WTC11 (cell line): Measurements from ENCODE around the gene NFATC2.

Source experiments
- CREB1 ChIP-seq: sonication (generic); formaldehyde crosslinking; IDR thresholded peaks from 2 replicates; pipeline ENCODE4 v1.8.0; 2023; ENCODE audit warnings: mild to moderate bottlenecking, missing genetic modification reagents
- FOXK1 ChIP-seq: sonication (generic); formaldehyde crosslinking; IDR thresholded peaks from 2 replicates; pipeline ENCODE4 v1.8.0; 2022; ENCODE audit warnings: mild to moderate bottlenecking, moderate library complexity, missing genetic modification reagents
- GRHL2 ChIP-seq: fragments of 250-450 bp; sonication (Bioruptor Pico); IDR thresholded peaks from 2 replicates; pipeline ENCODE4 v1.8.0; 2022; ENCODE audit warnings: mild to moderate bottlenecking, moderate library complexity; ENCODE audit not compliant: insufficient replicate concordance, severe bottlenecking
- JUN ChIP-seq: sonication (generic); formaldehyde crosslinking; IDR thresholded peaks from 2 replicates; pipeline ENCODE4 v1.8.0; 2023; ENCODE audit warnings: mild to moderate bottlenecking, missing genetic modification reagents
- SP1 ChIP-seq: sonication (generic); formaldehyde crosslinking; conservative IDR thresholded peaks from 2 replicates; pipeline ENCODE4 v1.8.1; 2022; ENCODE audit warnings: missing genetic modification reagents
- ZNF138 ChIP-seq: sonication (generic); formaldehyde crosslinking; conservative IDR thresholded peaks from 2 replicates; pipeline ENCODE4 v1.8.1; 2022; ENCODE audit warnings: mild to moderate bottlenecking, moderate library complexity, missing genetic modification reagents
- ZNF263 ChIP-seq: sonication (generic); formaldehyde crosslinking; IDR thresholded peaks from 2 replicates; pipeline ENCODE4 v1.8.1; 2022; ENCODE audit warnings: low read depth, mild to moderate bottlenecking, moderate library complexity, missing genetic modification reagents
- ZNF317 ChIP-seq: sonication (generic); formaldehyde crosslinking; IDR thresholded peaks from 2 replicates; pipeline ENCODE4 v1.8.1; 2023; ENCODE audit warnings: low read depth, mild to moderate bottlenecking, moderate library complexity, missing genetic modification reagents, borderline replicate concordance
- TF ChIP-seq, protein P1 (sequence below): fragments of 200-600 bp; IDR thresholded peaks from 2 replicates; pipeline ENCODE4 v1.8.0; 2022; ENCODE audit warnings: antibody characterized with exemption
- TF ChIP-seq, protein P2 (sequence below): sonication (generic); formaldehyde crosslinking; IDR thresholded peaks from 2 replicates; pipeline ENCODE4 v1.8.0; 2022; ENCODE audit warnings: mild to moderate bottlenecking, missing genetic modification reagents
- TF ChIP-seq, protein P3 (sequence below): sonication (generic); formaldehyde crosslinking; IDR thresholded peaks from 2 replicates; pipeline ENCODE4 v1.8.0; 2022; ENCODE audit warnings: mild to moderate bottlenecking, missing genetic modification reagents
- TF ChIP-seq, protein P4 (sequence below): sonication (generic); formaldehyde crosslinking; IDR thresholded peaks from 2 replicates; pipeline ENCODE4 v1.8.1; 2022; ENCODE audit warnings: mild to moderate bottlenecking, moderate library complexity, missing genetic modification reagents
- TF ChIP-seq, protein P5 (sequence below): fragments of 250-450 bp; sonication (Bioruptor Pico); IDR thresholded peaks from 2 replicates; pipeline ENCODE4 v1.9.0; 2021; ENCODE audit warnings: mild to moderate bottlenecking, borderline replicate concordance

DNA sequence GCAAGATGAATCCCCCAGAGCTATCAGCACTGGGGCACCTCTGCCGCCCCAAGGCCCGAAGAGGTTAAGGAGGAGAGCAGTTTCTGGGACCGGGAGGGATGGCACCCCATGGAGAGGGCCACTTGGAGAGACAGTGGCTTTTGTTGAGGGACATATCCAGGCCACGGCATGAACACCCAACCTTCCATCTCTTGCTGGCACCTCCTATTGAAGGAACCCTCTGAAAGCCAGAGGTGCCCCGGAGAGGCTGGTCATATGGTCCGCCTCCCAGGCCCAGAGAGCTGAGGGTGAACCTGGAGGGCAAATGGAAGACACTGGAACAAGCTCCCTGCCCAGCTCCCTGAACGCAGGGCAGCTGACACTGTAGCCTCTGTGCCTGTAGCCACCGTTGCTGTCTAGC is 167.0 kb downstream of the NFATC2 start:
- TF ChIP-seq, protein P1, sequence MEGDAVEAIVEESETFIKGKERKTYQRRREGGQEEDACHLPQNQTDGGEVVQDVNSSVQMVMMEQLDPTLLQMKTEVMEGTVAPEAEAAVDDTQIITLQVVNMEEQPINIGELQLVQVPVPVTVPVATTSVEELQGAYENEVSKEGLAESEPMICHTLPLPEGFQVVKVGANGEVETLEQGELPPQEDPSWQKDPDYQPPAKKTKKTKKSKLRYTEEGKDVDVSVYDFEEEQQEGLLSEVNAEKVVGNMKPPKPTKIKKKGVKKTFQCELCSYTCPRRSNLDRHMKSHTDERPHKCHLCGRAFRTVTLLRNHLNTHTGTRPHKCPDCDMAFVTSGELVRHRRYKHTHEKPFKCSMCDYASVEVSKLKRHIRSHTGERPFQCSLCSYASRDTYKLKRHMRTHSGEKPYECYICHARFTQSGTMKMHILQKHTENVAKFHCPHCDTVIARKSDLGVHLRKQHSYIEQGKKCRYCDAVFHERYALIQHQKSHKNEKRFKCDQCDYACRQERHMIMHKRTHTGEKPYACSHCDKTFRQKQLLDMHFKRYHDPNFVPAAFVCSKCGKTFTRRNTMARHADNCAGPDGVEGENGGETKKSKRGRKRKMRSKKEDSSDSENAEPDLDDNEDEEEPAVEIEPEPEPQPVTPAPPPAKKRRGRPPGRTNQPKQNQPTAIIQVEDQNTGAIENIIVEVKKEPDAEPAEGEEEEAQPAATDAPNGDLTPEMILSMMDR = no peak
- no peak for TF ChIP-seq ZNF138 (CRISPR knock-in tag)
- TF ChIP-seq, protein P2, sequence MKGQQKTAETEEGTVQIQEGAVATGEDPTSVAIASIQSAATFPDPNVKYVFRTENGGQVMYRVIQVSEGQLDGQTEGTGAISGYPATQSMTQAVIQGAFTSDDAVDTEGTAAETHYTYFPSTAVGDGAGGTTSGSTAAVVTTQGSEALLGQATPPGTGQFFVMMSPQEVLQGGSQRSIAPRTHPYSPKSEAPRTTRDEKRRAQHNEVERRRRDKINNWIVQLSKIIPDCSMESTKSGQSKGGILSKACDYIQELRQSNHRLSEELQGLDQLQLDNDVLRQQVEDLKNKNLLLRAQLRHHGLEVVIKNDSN = no peak
- TF ChIP-seq, protein P3, sequence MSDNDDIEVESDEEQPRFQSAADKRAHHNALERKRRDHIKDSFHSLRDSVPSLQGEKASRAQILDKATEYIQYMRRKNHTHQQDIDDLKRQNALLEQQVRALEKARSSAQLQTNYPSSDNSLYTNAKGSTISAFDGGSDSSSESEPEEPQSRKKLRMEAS (CRISPR knock-in tag) = no peak
- no peak for TF ChIP-seq SP1
- no peak for TF ChIP-seq ZNF317 (CRISPR knock-in tag)
- no peak for TF ChIP-seq JUN
- no peak for TF ChIP-seq GRHL2
- TF ChIP-seq, protein P4, sequence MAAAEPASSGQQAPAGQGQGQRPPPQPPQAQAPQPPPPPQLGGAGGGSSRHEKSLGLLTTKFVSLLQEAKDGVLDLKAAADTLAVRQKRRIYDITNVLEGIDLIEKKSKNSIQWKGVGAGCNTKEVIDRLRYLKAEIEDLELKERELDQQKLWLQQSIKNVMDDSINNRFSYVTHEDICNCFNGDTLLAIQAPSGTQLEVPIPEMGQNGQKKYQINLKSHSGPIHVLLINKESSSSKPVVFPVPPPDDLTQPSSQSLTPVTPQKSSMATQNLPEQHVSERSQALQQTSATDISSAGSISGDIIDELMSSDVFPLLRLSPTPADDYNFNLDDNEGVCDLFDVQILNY = no peak
- TF ChIP-seq FOXK1 = no peak
- TF ChIP-seq, protein P5, sequence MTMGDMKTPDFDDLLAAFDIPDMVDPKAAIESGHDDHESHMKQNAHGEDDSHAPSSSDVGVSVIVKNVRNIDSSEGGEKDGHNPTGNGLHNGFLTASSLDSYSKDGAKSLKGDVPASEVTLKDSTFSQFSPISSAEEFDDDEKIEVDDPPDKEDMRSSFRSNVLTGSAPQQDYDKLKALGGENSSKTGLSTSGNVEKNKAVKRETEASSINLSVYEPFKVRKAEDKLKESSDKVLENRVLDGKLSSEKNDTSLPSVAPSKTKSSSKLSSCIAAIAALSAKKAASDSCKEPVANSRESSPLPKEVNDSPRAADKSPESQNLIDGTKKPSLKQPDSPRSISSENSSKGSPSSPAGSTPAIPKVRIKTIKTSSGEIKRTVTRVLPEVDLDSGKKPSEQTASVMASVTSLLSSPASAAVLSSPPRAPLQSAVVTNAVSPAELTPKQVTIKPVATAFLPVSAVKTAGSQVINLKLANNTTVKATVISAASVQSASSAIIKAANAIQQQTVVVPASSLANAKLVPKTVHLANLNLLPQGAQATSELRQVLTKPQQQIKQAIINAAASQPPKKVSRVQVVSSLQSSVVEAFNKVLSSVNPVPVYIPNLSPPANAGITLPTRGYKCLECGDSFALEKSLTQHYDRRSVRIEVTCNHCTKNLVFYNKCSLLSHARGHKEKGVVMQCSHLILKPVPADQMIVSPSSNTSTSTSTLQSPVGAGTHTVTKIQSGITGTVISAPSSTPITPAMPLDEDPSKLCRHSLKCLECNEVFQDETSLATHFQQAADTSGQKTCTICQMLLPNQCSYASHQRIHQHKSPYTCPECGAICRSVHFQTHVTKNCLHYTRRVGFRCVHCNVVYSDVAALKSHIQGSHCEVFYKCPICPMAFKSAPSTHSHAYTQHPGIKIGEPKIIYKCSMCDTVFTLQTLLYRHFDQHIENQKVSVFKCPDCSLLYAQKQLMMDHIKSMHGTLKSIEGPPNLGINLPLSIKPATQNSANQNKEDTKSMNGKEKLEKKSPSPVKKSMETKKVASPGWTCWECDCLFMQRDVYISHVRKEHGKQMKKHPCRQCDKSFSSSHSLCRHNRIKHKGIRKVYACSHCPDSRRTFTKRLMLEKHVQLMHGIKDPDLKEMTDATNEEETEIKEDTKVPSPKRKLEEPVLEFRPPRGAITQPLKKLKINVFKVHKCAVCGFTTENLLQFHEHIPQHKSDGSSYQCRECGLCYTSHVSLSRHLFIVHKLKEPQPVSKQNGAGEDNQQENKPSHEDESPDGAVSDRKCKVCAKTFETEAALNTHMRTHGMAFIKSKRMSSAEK (CRISPR knock-in tag) = no peak
- no peak for TF ChIP-seq CREB1 (CRISPR knock-in tag)
- no peak for TF ChIP-seq ZNF263 (CRISPR knock-in tag)
